Keratinocyte (primary cell): Measurements from ENCODE around the gene TEAD4. TPM values are rescaled to one million over a fixed set of nuclear protein-coding genes. Genes with fewer than 3 reads are reported as not detected.

Source experiments
- DNase-seq: peaks from one replicate; pipeline ENCODE4 v3.0.0-alpha.2; 2011; ENCODE audit warnings: low read depth, missing footprints, low spot score
- FAIRE-seq: peaks from 2 replicates; lab custom pipeline; 2011; peaks lifted over from hg19 to GRCh38; lab: Jason Lieb, UNC
- H2AFZ ChIP-seq: 2 replicates; pipeline ENCODE4 v1.6.0; 2012; ENCODE audit warnings: low read length, control low read depth, inconsistent platforms; ENCODE audit not compliant: control insufficient read depth
- H3K27ac ChIP-seq: 2 replicates; pipeline ENCODE4 v1.5.1; 2011; ENCODE audit warnings: low read length; ENCODE audit not compliant: control insufficient read depth, insufficient read depth
- H3K27me3 ChIP-seq: 3 replicates; pipeline ENCODE4 v1.6.0; 2011; ENCODE audit warnings: low read length; ENCODE audit not compliant: control insufficient read depth, insufficient read depth; ENCODE audit errors: extremely low read depth
- H3K36me3 ChIP-seq, 2 experiments: 2 replicates in 1 of 2; 3 replicates in 1 of 2; pipeline ENCODE4 v1.5.1; 2011; ENCODE audit warnings: low read length in 2 of 2, mild to moderate bottlenecking in 1 of 2; ENCODE audit not compliant: control insufficient read depth in 2 of 2, insufficient read depth in 2 of 2; ENCODE audit errors: extremely low read depth in 1 of 2
- H3K4me1 ChIP-seq: 3 replicates; pipeline ENCODE4 v1.5.1; 2011; ENCODE audit warnings: low read length; ENCODE audit not compliant: control insufficient read depth, insufficient read depth; ENCODE audit errors: extremely low read depth
- H3K4me2 ChIP-seq: 3 replicates; pipeline ENCODE4 v1.6.0; 2011; ENCODE audit warnings: low read depth, low read length; ENCODE audit not compliant: control insufficient read depth, insufficient read depth; ENCODE audit errors: extremely low read depth
- H3K4me3 ChIP-seq, 3 experiments: fragments of 200-600 bp in 1 of 3; sonication (generic) in 1 of 3; 2 replicates in 2 of 3; 3 replicates in 1 of 3; pipeline ENCODE4 v1.5.1; 2011 to 2016; ENCODE audit warnings: low read length in 3 of 3, mild to moderate bottlenecking in 3 of 3, control low read depth in 2 of 3, inconsistent platforms in 1 of 3, low read depth in 1 of 3, mixed read lengths in 1 of 3, mixed run types in 1 of 3, moderate library complexity in 1 of 3; ENCODE audit not compliant: control insufficient read depth in 2 of 3, insufficient read depth in 2 of 3; ENCODE audit errors: extremely low read depth in 1 of 3
- H3K79me2 ChIP-seq: 2 replicates; pipeline ENCODE4 v1.6.0; 2012; ENCODE audit warnings: low read length; ENCODE audit not compliant: control insufficient read depth, insufficient read depth
- H3K9ac ChIP-seq: 3 replicates; pipeline ENCODE4 v1.6.0; 2011; ENCODE audit warnings: low read length; ENCODE audit not compliant: control insufficient read depth, insufficient read depth; ENCODE audit errors: extremely low read depth
- H3K9me1 ChIP-seq: 3 replicates; pipeline ENCODE4 v1.6.0; 2011; ENCODE audit warnings: low read length; ENCODE audit not compliant: control insufficient read depth, insufficient read depth; ENCODE audit errors: extremely low read depth
- H3K9me3 ChIP-seq: 2 replicates; pipeline ENCODE4 v1.5.1; 2012; ENCODE audit warnings: low read depth, low read length; ENCODE audit not compliant: control insufficient read depth
- H4K20me1 ChIP-seq: 3 replicates; pipeline ENCODE4 v1.6.0; 2011; ENCODE audit warnings: low read length; ENCODE audit not compliant: control insufficient read depth, insufficient read depth; ENCODE audit errors: extremely low read depth
- CTCF ChIP-seq, 3 experiments: IDR thresholded peaks in 1 of 3; conservative IDR thresholded peaks in 1 of 3; optimal IDR thresholded peaks in 1 of 3; 2 replicates in 2 of 3; 3 replicates in 1 of 3; pipeline versions ENCODE3 to v1.5.1; 2011; ENCODE audit warnings: low read length in 3 of 3, mild to moderate bottlenecking in 3 of 3, moderate library complexity in 2 of 3, control low read depth in 1 of 3, inconsistent platforms in 1 of 3; ENCODE audit not compliant: insufficient read depth in 2 of 3; ENCODE audit errors: extremely low read depth in 1 of 3
- EZH2 ChIP-seq: IDR thresholded peaks from one replicate; pipeline ENCODE4 v1.6.1; 2012; ENCODE audit warnings: inconsistent platforms, mild to moderate bottlenecking, low read length, moderate library complexity
- dilution Hi-C: fragments of 300-500 bp; cut with MboI; formaldehyde crosslinking; loops from one replicate; pipeline ENCODE4 v1.7.0; 2020; ENCODE audit warnings: low sequenced_read_pairs; ENCODE audit not compliant: extremely low pct_ligation_motif_present
- polyA plus RNA-seq, 5 experiments: library from polyadenylated mRNA; depleted of rRNA in 3 of 5; stranded (reverse) in 3 of 5; stranded (forward) in 1 of 5; unstranded in 1 of 5; fragments of >200 nt; gene quantifications; 1 replicate in 1 of 5; 2 replicates in 3 of 5; 3 replicates in 1 of 5; pipeline versions ENCODE4 v1.2.1 to v1.2.3, GENCODE V29; 2011 to 2012; ENCODE audit warnings: missing spikeins in 2 of 5, low read depth in 1 of 5, low replicate concordance in 1 of 5

Gene TEAD4
- polyA plus RNA-seq, 1 donor (not counting 4 experiments of a cell fraction or from before 2014, with no cell fraction given): 8.1 TPM

GRCh38 chr12:3042826-3043225 lies 83.6 kb downstream of the TEAD4 start:
- no peak for TF ChIP-seq EZH2
- TF ChIP-seq CTCF (optimal IDR thresholded peaks at IDR 0.05 in 1 of 3, IDR thresholded peaks at IDR 0.05 in 1 of 3, conservative IDR thresholded peaks at IDR 0.05 in 1 of 3; ENCODE audit: extremely low read depth in 1 of 3, insufficient read depth in 2 of 3, low read length in 3 of 3): no peak
- Histone ChIP-seq H3K79me2 (no peaks in the 10 kb centered on the region), H3K4me3 (no peak overlapping the region), H3K27ac (no peak overlapping the region), H3K27me3 (no peaks in the 10 kb centered on the region), H4K20me1 (no peaks in the 10 kb centered on the region), H3K9ac (no peak overlapping the region), H2AFZ (no peak overlapping the region), H3K4me1 (peaks cover 10% of the 10 kb centered on the region), H3K9me1 (no peaks in the 10 kb centered on the region), H3K9me3 (no peaks in the 10 kb centered on the region), H3K36me3 (peaks cover 1 to 4% of the 10 kb centered on the region in 2 experiments), H3K4me2 (no peak overlapping the region)
- DNase-seq: no peak
- no peak for FAIRE-seq
- dilution Hi-C loops: no loop called here

GRCh38 chr12:3043406-3043805 lies 84.2 kb downstream of the TEAD4 start:
- Histone ChIP-seq H4K20me1 (no peaks in the 10 kb centered on the region), H3K27ac (no peak overlapping the region), H3K9me3 (no peaks in the 10 kb centered on the region), H3K79me2 (no peaks in the 10 kb centered on the region), H3K4me3 (no peak overlapping the region), H3K36me3 (peaks cover 0 to 1% of the 10 kb centered on the region in 2 experiments), H3K4me1 (peaks cover 10% of the 10 kb centered on the region), H3K9me1 (no peaks in the 10 kb centered on the region), H3K27me3 (no peaks in the 10 kb centered on the region), H2AFZ (no peak overlapping the region), H3K9ac (no peak overlapping the region), H3K4me2 (no peak overlapping the region)
- dilution Hi-C loops: no loop called here
- DNase-seq (no peak), FAIRE-seq (no peak)
- TF ChIP-seq EZH2 (no peak), CTCF (optimal IDR thresholded peaks at IDR 0.05 in 1 of 3, IDR thresholded peaks at IDR 0.05 in 1 of 3, conservative IDR thresholded peaks at IDR 0.05 in 1 of 3; ENCODE audit: extremely low read depth in 1 of 3, insufficient read depth in 2 of 3, low read length in 3 of 3) (no peak)
